Activated T-helper 17 cell treated with anti-CD3 and anti-CD28 coated beads, Interleukin-2, amount 50 U/mL, for 72 hours (primary cell): ENCODE results near the gene FAM199X. TPM values are rescaled to one million over a fixed set of nuclear protein-coding genes. Genes with fewer than 3 reads are reported as not detected.
"Not testable (repeated sequence)": the region's sequence is repeated elsewhere in the genome, so short reads cannot be mapped to it uniquely, and the experiment has no call there.

Experiments used
- ATAC-seq: fragments of 150-1000 bp; cut with Tn5 transposase; replicated peaks from 2 replicates; pipeline ENCODE4 v1.10.0; 2021; ENCODE audit warnings: mild to moderate bottlenecking, moderate library complexity
- H3K27ac Mint-ChIP-seq: one replicate; pipeline ENCODE4 v1.8.0; 2022; ENCODE audit warnings: mixed read lengths
- H3K27me3 Mint-ChIP-seq: one replicate; pipeline ENCODE4 v1.8.0; 2022; ENCODE audit warnings: mixed read lengths
- H3K36me3 Mint-ChIP-seq: one replicate; pipeline ENCODE4 v1.8.0; 2022; ENCODE audit warnings: low read depth, mild to moderate bottlenecking, mixed read lengths
- H3K4me1 Mint-ChIP-seq: one replicate; pipeline ENCODE4 v1.8.0; 2022; ENCODE audit warnings: mixed read lengths
- H3K4me3 Mint-ChIP-seq: one replicate; pipeline ENCODE4 v1.8.0; 2022; ENCODE audit warnings: mild to moderate bottlenecking, mixed read lengths
- H3K9me3 Mint-ChIP-seq: one replicate; pipeline ENCODE4 v1.8.0; 2022; ENCODE audit warnings: mixed read lengths
- total RNA-seq, 2 donors: library from RNA; stranded (reverse); gene quantifications; one replicate each; pipeline ENCODE4 v1.2.3, GENCODE V29; 2022

FAM199X gene
- total RNA-seq, 2 donors from 2014 or later = 9.6 TPM

DNA sequence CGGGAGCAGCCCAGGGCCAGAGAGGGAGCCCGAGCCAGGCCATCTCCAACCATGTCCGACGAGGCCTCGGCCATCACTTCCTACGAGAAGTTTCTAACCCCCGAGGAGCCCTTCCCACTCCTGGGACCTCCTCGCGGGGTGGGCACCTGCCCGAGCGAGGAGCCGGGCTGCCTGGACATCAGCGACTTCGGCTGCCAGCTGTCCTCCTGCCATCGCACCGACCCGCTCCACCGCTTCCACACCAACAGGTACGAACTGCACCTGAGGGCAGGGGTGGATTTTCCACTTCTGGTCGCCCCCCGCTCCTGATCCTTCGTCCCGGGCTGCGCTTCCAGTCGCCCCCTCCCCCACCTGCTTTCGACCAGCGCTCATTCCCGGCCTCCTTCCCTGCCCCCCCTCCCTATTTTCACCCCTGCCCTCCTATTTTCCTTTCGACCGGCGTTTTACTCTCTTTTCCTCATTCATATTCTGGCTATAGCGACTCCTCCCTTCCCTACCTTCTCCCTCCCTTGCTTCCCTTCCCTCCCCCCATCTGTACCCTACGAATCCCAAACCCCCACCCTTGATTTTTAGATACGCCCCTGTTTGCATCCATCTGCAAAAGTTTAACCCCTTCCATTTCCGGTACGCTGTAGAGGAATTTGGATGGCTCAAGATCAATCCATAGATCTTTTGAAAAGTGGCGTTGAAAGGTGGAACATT lies 633 bp downstream of the FAM199X start:
- H3K9me3 Mint-ChIP-seq = no peaks in the 10 kb centered on the region
- H3K4me1 Mint-ChIP-seq = peaks cover 16% of the 10 kb centered on the region
- H3K27ac Mint-ChIP-seq = peak overlapping the region; percentile 75
- peak overlapping the region; percentile 83 for H3K4me3 Mint-ChIP-seq
- no peak for ATAC-seq
- peaks cover 30% of the 10 kb centered on the region for H3K36me3 Mint-ChIP-seq
- no peaks in the 10 kb centered on the region for H3K27me3 Mint-ChIP-seq

DNA sequence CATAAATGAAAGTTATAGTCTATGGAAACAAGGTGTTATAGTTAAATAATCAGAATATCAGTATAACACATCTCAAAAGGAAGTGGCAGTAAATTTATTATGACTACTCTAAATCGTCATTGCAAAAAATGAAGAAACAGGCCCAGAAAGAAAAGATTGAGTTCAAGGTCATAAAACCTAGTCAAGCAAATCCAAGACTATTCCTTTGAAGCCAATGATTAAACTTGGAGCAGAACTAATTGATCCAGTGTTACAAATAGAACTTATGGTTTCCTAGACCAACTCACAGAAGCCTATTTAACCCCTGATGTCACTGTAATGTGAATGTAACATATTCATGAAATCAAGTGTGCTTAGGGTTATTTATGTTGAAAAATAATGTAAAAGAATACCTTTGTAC lies 1.9 kb downstream of the FAM199X start:
- ATAC-seq = no peak
- H3K4me1 Mint-ChIP-seq = peaks cover 16% of the 10 kb centered on the region
- peak overlapping the region; percentile 75 for H3K27ac Mint-ChIP-seq
- no peaks in the 10 kb centered on the region for H3K9me3 Mint-ChIP-seq
- no peaks in the 10 kb centered on the region for H3K27me3 Mint-ChIP-seq
- H3K4me3 Mint-ChIP-seq = peak overlapping the region; percentile 83
- peaks cover 40% of the 10 kb centered on the region for H3K36me3 Mint-ChIP-seq

DNA sequence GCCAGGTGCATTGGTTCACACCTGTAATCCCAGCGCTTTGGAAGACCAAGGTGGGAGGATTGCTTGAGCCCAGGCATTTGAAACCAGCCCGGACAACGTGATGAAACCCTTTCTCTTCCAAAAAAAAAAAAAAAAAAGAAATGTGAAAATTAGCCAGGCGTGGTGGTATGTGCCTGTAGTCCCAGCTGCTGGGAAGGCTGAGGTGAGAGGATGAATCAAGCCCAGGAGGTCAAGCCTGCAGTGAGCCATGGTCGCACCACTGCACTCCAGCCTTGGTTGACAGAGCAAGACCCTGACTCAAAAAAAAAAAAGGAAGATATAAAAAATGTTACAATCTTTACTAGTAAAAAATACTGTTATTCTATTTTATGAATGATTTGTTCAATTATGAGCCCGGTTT lies 5.9 kb downstream of the FAM199X start:
- Mint-ChIP-seq H3K36me3 (peaks cover 52% of the 10 kb centered on the region), H3K9me3 (no peaks in the 10 kb centered on the region)
- no peak for ATAC-seq

DNA sequence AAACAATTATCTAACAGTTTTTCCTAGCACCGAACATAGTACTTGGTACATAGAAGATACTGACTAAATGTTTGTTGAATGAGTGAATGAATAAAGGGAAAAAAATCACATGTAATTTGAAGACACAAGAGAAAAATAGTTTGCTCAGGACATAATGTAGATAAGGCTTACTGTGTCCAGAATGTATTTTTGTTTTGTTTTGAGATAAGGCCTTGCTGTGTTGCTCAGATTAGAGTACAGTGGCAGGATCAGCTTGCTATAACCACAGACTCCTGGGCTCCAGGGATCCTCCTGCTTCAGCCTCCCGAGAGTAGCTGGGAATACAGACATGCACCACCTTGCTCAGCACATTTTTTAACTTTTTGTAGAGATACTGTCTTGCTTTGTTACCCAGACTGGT lies 6.5 kb downstream of the FAM199X start:
- H3K4me3 Mint-ChIP-seq = no peak overlapping the region

More for the DNA sequence above, 5.9 kb downstream of the FAM199X start:
- H3K4me1 Mint-ChIP-seq = peaks cover 10% of the 10 kb centered on the region
- H3K27me3 Mint-ChIP-seq = no peaks in the 10 kb centered on the region
- no peak overlapping the region for H3K4me3 Mint-ChIP-seq
- no peak overlapping the region for H3K27ac Mint-ChIP-seq

DNA sequence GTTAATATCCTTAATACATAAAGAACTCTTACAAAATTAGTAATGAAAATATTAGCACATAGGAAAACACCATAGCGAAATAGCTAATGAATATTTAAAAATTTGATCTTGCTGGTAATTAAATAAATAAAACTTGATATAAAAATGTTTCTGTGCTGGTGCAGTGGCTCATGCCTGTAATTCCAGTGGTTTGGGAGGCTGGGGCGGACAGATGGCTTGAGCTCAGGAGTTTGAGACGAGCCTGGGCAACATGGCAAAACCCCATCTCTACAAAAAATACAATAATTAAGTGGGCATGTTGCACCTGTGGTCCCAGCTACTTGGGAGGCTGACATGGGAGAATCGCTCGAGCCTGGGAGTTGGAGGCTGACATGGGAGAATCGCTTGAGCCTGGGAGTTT lies 7.6 kb downstream of the FAM199X start:
- ATAC-seq = no peak
- H3K27me3 Mint-ChIP-seq = no peaks in the 10 kb centered on the region
- H3K4me1 Mint-ChIP-seq = peaks cover 10% of the 10 kb centered on the region
- H3K9me3 Mint-ChIP-seq = no peaks in the 10 kb centered on the region
- H3K27ac Mint-ChIP-seq = no peak overlapping the region
- peaks cover 54% of the 10 kb centered on the region for H3K36me3 Mint-ChIP-seq
- H3K4me3 Mint-ChIP-seq = no peak overlapping the region

More for the DNA sequence above, 6.5 kb downstream of the FAM199X start:
- Mint-ChIP-seq H3K9me3 (no peaks in the 10 kb centered on the region), H3K27me3 (no peaks in the 10 kb centered on the region), H3K4me1 (peaks cover 10% of the 10 kb centered on the region), H3K27ac (no peak overlapping the region), H3K36me3 (peaks cover 54% of the 10 kb centered on the region)
- no peak for ATAC-seq

DNA sequence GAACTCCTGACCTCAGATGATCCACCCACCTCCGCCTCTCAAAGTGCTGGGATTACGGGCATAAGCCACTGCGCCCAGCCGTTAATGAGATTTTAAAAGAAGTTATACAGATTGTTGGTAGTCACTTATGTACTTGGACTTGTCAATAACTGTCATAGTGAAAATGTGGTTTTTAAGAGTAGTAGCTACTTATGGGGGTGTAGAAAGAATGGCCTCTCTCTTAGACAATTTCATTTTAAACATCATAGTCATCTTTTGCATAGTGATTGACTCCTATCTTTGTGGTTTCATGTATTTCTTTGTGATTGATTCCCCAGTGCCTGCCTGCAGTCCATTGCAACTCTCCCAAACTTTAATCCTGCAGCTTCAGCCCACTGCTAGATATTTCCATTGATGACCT lies 17.4 kb downstream of the FAM199X start:
- H3K4me1 Mint-ChIP-seq = peaks cover 10% of the 10 kb centered on the region
- peaks cover 64% of the 10 kb centered on the region for H3K36me3 Mint-ChIP-seq
- peak; percentile 91 for ATAC-seq
- no peaks in the 10 kb centered on the region for H3K9me3 Mint-ChIP-seq
- H3K27ac Mint-ChIP-seq = peak overlapping the region; percentile 58
- H3K4me3 Mint-ChIP-seq = no peak overlapping the region
- H3K27me3 Mint-ChIP-seq = no peaks in the 10 kb centered on the region

DNA sequence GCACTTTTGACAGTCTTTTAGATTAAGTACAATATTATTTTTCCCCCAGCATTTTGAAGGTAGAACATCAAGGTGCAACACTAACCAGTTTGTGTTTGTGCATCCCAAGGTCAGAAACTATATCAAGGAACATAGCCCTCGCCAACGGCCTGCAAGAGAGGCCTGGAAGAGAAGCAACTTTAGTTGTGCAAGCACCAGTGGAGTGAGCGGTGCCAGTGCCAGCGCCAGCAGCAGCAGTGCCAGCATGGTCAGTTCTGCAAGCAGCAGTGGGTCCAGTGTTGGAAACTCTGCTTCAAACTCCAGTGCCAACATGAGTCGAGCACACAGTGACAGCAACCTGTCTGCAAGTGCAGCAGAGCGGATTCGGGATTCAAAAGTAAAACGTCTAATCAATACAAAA lies 21.7 kb downstream of the FAM199X start:
- no peaks in the 10 kb centered on the region for H3K27me3 Mint-ChIP-seq
- H3K4me3 Mint-ChIP-seq = no peak overlapping the region
- no peak for ATAC-seq
- no peaks in the 10 kb centered on the region for H3K4me1 Mint-ChIP-seq
- H3K36me3 Mint-ChIP-seq = peaks cover 70% of the 10 kb centered on the region
- H3K9me3 Mint-ChIP-seq = no peaks in the 10 kb centered on the region
- H3K27ac Mint-ChIP-seq = no peak overlapping the region

DNA sequence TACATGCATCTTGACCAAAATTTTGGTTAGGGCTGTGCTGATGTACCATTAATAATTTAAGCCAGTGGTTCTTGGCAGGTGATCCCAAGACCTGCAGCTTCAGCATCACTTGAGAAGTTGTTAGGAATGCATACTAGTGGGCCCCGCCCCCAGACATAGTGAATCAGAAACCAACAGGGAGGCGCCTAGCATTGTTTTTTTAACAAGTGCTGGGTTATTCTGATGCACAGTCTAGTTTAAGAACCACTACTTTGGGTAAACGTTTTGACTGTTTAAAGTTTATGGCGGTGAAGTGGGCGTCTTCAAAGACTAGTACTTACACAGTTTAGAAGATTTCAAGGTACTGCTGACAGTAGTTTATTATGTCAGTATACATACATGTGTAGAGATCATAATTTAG lies 23.6 kb downstream of the FAM199X start:
- Mint-ChIP-seq H3K36me3 (peaks cover 63% of the 10 kb centered on the region), H3K4me1 (no peaks in the 10 kb centered on the region), H3K4me3 (no peak overlapping the region), H3K27me3 (no peaks in the 10 kb centered on the region), H3K27ac (no peak overlapping the region), H3K9me3 (no peaks in the 10 kb centered on the region)
- ATAC-seq = peak; percentile 69

DNA sequence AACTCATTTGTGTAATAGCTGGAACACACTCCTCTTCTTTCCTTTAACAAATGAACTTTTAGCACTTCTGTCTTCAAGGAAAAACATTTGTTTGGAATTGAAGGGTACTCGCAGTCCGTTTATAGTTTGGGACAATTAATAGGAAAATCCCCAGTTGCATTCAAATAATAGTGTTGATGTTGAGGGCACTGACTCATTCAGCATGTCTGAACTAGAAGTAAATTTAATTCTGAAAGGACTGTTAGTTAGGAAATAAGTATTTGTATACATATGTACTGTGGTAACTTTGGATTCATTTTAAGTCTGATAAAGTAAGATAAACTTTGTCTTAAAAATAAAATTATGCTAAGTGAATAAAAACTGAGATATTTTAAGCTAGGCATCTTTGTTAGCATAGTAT lies 27.2 kb downstream of the FAM199X start:
- Mint-ChIP-seq H3K36me3 (peaks cover 32% of the 10 kb centered on the region), H3K9me3 (no peaks in the 10 kb centered on the region), H3K27ac (no peak overlapping the region), H3K27me3 (no peaks in the 10 kb centered on the region), H3K4me1 (no peaks in the 10 kb centered on the region), H3K4me3 (no peak overlapping the region)
- no peak for ATAC-seq

DNA sequence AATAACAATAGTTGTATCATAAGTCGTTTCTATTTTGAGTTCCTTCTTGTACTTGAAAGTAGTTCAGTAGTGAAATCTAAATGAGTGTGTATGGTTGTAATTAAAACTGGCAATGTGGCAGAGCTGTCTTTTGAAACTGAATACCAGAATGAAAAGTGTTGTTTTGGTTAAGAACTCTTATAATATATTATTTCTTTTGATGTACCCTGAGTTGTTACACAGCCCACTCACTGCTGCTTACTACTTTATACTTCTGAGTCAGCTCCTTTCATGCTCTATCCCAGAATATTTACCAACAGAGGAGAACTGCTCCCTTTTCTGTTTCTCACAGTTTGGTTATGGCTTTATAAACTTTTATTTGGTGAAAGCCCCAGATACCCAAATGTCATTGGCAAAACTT lies 28.8 kb downstream of the FAM199X start:
- ATAC-seq = peak; percentile 63
- H3K36me3 Mint-ChIP-seq = peaks cover 23% of the 10 kb centered on the region
- no peak overlapping the region for H3K27ac Mint-ChIP-seq

DNA sequence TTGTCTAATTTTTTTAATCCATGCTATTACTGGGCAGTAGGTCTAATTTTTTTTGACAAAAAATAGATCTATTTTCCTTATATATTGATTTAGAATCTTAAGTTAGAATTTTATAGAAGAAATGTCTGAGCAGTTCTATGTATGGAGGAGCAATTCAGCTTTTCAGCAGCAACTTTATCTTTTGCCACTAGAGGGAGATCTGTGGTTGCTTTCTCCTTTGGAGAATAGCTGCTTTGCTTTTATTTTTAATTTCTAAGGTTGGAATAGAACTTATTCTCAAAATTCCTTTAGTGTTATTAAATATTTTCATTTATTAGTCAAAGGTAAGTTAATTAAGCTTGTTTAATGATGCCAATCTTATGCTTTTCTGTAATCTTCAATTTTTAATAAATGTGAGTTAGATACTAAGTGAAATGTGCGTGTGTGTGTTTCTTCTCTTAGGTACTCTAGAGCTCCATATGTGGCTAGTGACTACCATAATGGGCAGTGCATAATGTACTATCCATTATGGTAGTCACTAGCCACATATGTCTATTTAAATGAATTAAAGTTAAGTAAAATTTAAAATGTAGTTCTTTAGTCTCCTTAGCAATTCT lies 29.3 kb downstream of the FAM199X start:
- peak; percentile 50 for ATAC-seq

More for the DNA sequence above, 28.8 kb downstream of the FAM199X start:
- Mint-ChIP-seq H3K4me3 (no peak overlapping the region), H3K4me1 (no peaks in the 10 kb centered on the region), H3K9me3 (no peaks in the 10 kb centered on the region), H3K27me3 (no peaks in the 10 kb centered on the region)

DNA sequence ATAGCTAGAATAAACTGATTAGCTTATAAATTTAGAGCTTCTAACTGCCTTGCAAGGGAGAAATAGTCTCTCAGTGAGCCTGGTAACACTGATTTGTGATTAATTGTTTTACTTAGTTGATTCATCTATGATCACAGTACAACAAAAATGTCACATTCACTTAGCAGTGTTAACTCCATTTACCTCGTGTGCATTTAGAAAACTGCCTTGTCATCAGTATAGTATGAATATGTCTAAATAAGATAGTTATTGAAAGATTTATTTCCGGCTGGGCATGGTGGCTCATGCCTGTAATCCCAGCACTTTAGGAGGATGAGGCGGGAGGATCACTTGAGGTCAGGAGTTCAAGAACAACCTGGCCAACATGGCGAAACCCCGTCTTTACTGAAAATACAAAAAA lies 39.3 kb downstream of the FAM199X start:
- ATAC-seq = no peak
- Mint-ChIP-seq H3K36me3 (peaks cover 7% of the 10 kb centered on the region), H3K4me3 (no peak overlapping the region), H3K27ac (no peak overlapping the region), H3K9me3 (no peaks in the 10 kb centered on the region), H3K4me1 (no peaks in the 10 kb centered on the region), H3K27me3 (no peaks in the 10 kb centered on the region)

More for the DNA sequence above, 29.3 kb downstream of the FAM199X start:
- Mint-ChIP-seq H3K9me3 (no peaks in the 10 kb centered on the region), H3K4me3 (no peak overlapping the region), H3K27ac (no peak overlapping the region), H3K36me3 (peaks cover 17% of the 10 kb centered on the region), H3K27me3 (no peaks in the 10 kb centered on the region), H3K4me1 (no peaks in the 10 kb centered on the region)

DNA sequence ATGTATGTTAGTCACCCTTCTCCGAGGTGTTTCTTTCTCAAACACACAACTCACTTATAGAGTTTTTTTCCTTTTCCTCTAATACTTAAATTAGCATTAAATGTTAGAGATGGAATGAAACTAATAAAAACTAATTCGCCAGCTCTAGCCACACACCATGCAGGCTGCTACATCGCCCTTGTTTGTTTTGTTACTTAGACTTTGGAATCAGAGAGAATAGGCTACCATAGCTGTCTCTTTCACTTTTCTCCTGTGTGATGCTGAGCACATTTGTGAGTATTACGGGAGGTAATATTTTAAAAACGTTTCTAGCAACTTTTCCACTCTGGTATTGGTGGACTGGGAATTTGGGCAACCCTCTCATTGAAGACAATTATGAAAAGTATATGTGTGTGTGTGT lies 44.9 kb downstream of the FAM199X start:
- H3K27ac Mint-ChIP-seq = no peak overlapping the region
- no peaks in the 10 kb centered on the region for H3K4me1 Mint-ChIP-seq
- no peaks in the 10 kb centered on the region for H3K27me3 Mint-ChIP-seq
- H3K36me3 Mint-ChIP-seq = no peaks in the 10 kb centered on the region
- no peaks in the 10 kb centered on the region for H3K9me3 Mint-ChIP-seq
- no peak overlapping the region for H3K4me3 Mint-ChIP-seq
- no peak for ATAC-seq

DNA sequence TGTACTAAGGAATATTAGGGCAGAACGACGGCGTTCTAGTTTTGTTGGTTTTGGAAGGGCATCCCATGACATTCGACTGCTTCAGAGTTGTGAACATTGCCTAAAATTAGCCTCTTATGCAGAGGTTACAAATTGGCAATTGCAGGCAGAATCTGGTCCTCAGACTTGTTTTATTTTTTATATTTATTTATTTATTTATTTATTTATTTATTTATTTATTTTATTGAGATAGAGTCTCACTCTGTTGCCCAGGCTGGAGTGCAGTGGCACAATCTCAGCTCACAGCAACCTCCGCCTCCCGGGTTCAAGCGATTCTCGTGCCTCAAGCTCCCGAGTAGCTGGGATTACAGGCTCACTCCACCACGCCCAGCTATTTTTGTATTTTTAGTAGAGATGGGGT lies 63.8 kb downstream of the FAM199X start:
- ATAC-seq, H3K4me3 Mint-ChIP-seq, H3K27ac Mint-ChIP-seq, H3K27me3 Mint-ChIP-seq, H3K9me3 Mint-ChIP-seq, H3K36me3 Mint-ChIP-seq, H3K4me1 Mint-ChIP-seq: not testable (repeated sequence)
